ENCODE data around the gene INPP5F. TPM values are rescaled to one million over a fixed set of nuclear protein-coding genes. Genes with fewer than 3 reads are reported as not detected.

INPP5F gene
- total and polyA plus RNA-seq, 2 experiments from 2014 or later, result 41.4 to 86.0 TPM

DNA sequence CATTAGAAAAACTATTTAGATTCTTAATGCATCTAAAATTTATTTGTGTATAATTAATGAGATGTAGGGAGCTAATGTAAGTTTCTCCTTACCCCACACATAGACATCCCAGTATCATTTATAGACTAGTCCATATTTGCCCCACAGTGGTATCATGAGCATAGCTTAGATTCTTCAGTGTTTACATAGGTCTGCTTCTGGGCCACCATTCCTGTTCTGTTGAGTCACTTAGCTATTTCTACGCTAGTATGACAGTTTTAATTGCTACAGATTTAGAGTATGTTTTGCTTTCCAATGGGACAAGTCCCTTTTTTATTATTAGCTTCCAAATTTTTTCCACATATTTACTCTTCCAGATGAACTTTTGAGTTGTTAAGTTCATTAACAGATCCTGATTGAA is 77.4 kb downstream of the INPP5F start:
- TF ChIP-seq, protein P1, sequence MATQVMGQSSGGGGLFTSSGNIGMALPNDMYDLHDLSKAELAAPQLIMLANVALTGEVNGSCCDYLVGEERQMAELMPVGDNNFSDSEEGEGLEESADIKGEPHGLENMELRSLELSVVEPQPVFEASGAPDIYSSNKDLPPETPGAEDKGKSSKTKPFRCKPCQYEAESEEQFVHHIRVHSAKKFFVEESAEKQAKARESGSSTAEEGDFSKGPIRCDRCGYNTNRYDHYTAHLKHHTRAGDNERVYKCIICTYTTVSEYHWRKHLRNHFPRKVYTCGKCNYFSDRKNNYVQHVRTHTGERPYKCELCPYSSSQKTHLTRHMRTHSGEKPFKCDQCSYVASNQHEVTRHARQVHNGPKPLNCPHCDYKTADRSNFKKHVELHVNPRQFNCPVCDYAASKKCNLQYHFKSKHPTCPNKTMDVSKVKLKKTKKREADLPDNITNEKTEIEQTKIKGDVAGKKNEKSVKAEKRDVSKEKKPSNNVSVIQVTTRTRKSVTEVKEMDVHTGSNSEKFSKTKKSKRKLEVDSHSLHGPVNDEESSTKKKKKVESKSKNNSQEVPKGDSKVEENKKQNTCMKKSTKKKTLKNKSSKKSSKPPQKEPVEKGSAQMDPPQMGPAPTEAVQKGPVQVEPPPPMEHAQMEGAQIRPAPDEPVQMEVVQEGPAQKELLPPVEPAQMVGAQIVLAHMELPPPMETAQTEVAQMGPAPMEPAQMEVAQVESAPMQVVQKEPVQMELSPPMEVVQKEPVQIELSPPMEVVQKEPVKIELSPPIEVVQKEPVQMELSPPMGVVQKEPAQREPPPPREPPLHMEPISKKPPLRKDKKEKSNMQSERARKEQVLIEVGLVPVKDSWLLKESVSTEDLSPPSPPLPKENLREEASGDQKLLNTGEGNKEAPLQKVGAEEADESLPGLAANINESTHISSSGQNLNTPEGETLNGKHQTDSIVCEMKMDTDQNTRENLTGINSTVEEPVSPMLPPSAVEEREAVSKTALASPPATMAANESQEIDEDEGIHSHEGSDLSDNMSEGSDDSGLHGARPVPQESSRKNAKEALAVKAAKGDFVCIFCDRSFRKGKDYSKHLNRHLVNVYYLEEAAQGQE (IDR thresholded peaks at IDR 0.05; ENCODE audit: unreplicated experiment), result no peak
- no peak for TF ChIP-seq STAT1 (IDR thresholded peaks at IDR 0.05; ENCODE audit: unreplicated experiment)
- TF ChIP-seq ZNF114 (CRISPR knock-in tag; IDR thresholded peaks at IDR 0.05), result no peak
- no peak for TF ChIP-seq ZNF331 (CRISPR knock-in tag; IDR thresholded peaks at IDR 0.05; ENCODE audit: low read depth)
- TF ChIP-seq, protein P2, sequence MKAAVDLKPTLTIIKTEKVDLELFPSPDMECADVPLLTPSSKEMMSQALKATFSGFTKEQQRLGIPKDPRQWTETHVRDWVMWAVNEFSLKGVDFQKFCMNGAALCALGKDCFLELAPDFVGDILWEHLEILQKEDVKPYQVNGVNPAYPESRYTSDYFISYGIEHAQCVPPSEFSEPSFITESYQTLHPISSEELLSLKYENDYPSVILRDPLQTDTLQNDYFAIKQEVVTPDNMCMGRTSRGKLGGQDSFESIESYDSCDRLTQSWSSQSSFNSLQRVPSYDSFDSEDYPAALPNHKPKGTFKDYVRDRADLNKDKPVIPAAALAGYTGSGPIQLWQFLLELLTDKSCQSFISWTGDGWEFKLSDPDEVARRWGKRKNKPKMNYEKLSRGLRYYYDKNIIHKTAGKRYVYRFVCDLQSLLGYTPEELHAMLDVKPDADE (IDR thresholded peaks at IDR 0.05), result no peak
- TF ChIP-seq, protein P3, sequence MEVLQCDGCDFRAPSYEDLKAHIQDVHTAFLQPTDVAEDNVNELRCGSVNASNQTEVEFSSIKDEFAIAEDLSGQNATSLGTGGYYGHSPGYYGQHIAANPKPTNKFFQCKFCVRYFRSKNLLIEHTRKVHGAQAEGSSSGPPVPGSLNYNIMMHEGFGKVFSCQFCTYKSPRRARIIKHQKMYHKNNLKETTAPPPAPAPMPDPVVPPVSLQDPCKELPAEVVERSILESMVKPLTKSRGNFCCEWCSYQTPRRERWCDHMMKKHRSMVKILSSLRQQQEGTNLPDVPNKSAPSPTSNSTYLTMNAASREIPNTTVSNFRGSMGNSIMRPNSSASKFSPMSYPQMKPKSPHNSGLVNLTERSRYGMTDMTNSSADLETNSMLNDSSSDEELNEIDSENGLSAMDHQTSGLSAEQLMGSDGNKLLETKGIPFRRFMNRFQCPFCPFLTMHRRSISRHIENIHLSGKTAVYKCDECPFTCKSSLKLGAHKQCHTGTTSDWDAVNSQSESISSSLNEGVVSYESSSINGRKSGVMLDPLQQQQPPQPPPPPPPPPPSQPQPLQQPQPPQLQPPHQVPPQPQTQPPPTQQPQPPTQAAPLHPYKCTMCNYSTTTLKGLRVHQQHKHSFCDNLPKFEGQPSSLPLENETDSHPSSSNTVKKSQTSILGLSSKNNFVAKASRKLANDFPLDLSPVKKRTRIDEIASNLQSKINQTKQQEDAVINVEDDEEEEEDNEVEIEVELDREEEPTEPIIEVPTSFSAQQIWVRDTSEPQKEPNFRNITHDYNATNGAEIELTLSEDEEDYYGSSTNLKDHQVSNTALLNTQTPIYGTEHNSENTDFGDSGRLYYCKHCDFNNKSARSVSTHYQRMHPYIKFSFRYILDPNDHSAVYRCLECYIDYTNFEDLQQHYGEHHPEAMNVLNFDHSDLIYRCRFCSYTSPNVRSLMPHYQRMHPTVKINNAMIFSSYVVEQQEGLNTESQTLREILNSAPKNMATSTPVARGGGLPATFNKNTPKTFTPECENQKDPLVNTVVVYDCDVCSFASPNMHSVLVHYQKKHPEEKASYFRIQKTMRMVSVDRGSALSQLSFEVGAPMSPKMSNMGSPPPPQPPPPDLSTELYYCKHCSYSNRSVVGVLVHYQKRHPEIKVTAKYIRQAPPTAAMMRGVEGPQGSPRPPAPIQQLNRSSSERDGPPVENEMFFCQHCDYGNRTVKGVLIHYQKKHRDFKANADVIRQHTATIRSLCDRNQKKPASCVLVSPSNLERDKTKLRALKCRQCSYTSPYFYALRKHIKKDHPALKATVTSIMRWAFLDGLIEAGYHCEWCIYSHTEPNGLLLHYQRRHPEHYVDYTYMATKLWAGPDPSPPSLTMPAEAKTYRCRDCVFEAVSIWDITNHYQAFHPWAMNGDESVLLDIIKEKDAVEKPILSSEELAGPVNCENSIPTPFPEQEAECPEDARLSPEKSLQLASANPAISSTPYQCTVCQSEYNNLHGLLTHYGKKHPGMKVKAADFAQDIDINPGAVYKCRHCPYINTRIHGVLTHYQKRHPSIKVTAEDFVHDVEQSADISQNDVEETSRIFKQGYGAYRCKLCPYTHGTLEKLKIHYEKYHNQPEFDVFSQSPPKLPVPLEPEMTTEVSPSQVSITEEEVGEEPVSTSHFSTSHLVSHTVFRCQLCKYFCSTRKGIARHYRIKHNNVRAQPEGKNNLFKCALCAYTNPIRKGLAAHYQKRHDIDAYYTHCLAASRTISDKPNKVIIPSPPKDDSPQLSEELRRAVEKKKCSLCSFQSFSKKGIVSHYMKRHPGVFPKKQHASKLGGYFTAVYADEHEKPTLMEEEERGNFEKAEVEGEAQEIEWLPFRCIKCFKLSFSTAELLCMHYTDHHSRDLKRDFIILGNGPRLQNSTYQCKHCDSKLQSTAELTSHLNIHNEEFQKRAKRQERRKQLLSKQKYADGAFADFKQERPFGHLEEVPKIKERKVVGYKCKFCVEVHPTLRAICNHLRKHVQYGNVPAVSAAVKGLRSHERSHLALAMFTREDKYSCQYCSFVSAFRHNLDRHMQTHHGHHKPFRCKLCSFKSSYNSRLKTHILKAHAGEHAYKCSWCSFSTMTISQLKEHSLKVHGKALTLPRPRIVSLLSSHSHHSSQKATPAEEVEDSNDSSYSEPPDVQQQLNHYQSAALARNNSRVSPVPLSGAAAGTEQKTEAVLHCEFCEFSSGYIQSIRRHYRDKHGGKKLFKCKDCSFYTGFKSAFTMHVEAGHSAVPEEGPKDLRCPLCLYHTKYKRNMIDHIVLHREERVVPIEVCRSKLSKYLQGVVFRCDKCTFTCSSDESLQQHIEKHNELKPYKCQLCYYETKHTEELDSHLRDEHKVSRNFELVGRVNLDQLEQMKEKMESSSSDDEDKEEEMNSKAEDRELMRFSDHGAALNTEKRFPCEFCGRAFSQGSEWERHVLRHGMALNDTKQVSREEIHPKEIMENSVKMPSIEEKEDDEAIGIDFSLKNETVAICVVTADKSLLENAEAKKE (CRISPR knock-in tag; IDR thresholded peaks at IDR 0.05), result no peak
- no peak for TF ChIP-seq EZH2phosphoT487 (IDR thresholded peaks at IDR 0.05; ENCODE audit: unreplicated experiment)
- TF ChIP-seq JUNB (IDR thresholded peaks at IDR 0.05; ENCODE audit: unreplicated experiment), result no peak
- no peak for TF ChIP-seq EZH2 (IDR thresholded peaks at IDR 0.05; ENCODE audit: low read depth, unreplicated experiment)
- Histone ChIP-seq H2AFZ (no peak overlapping the region), H3K79me2 (replicated peaks; ENCODE audit: insufficient read depth) (no peaks in the 10 kb centered on the region), H4K20me1 (replicated peaks; ENCODE audit: insufficient read depth) (no peaks in the 10 kb centered on the region), H3K27me3 (ENCODE audit: insufficient read depth) (no peaks in the 10 kb centered on the region), H3K4me3 (no peak overlapping the region), H3K4me2 (no peak overlapping the region), H3K9me2 (ENCODE audit: insufficient read depth) (no peaks in the 10 kb centered on the region), H3K27ac (ENCODE audit: low read depth) (no peak overlapping the region), H3K4me1 (ENCODE audit: insufficient read depth) (no peaks in the 10 kb centered on the region), H3F3A (replicated peaks; ENCODE audit: low read depth) (no peaks in the 10 kb centered on the region), H3K36me3 (ENCODE audit: insufficient read depth) (no peaks in the 10 kb centered on the region)
- peak overlapping the region; percentile 10; the same call in 1 of the 2 replicates for H3K27ac Mint-ChIP-seq
- ATAC-seq (no peak), DNase-seq (ENCODE audit: low spot score) (no peak)
- H3K27me3 Mint-ChIP-seq (ENCODE audit: insufficient read depth, low read depth, poor library complexity), result peaks cover 2% of the 10 kb centered on the region
- no peaks in the 10 kb centered on the region for H3K9me3 Mint-ChIP-seq
- 0 out of 3 replicates have a peak, but pooled peaks cover 8% of the 10 kb centered on the region for H3K36me3 Mint-ChIP-seq (ENCODE audit: low read depth)
- H3K4me3 Mint-ChIP-seq, result no peak overlapping the region
- no peaks in the 10 kb centered on the region; the same call in 2 of the 3 replicates for H3K4me1 Mint-ChIP-seq
